GM19455 (cell line): Measurements from ENCODE around the gene TNRC18.

Experiments
- ATAC-seq: cut with Tn5 transposase; IDR thresholded peaks from one replicate; pipeline ENCODE4 v1.9.1; 2021; ENCODE audit not compliant: unreplicated experiment

Gene TNRC18

GRCh38 chr7:5354460-5355232, 69.0 kb downstream of the TNRC18 start:
- ATAC-seq, result no peak

- no peak for ATAC-seq
Measured at GRCh38 chr7:5352440-5353010, 71.1 kb downstream of the TNRC18 start.

- no peak for ATAC-seq
Measured at GRCh38 chr7:5351507-5352265, 71.9 kb downstream of the TNRC18 start.

- no peak for ATAC-seq
Measured at GRCh38 chr7:5350600-5351385, 72.8 kb downstream of the TNRC18 start.

- no peak for ATAC-seq
Measured at GRCh38 chr7:5350174-5350463, 73.5 kb downstream of the TNRC18 start.

GRCh38 chr7:5349437-5350173, 74.0 kb downstream of the TNRC18 start:
- ATAC-seq, result no peak

- ATAC-seq, result no peak
Measured at GRCh38 chr7:5349005-5349380, 74.6 kb downstream of the TNRC18 start.

DNA sequence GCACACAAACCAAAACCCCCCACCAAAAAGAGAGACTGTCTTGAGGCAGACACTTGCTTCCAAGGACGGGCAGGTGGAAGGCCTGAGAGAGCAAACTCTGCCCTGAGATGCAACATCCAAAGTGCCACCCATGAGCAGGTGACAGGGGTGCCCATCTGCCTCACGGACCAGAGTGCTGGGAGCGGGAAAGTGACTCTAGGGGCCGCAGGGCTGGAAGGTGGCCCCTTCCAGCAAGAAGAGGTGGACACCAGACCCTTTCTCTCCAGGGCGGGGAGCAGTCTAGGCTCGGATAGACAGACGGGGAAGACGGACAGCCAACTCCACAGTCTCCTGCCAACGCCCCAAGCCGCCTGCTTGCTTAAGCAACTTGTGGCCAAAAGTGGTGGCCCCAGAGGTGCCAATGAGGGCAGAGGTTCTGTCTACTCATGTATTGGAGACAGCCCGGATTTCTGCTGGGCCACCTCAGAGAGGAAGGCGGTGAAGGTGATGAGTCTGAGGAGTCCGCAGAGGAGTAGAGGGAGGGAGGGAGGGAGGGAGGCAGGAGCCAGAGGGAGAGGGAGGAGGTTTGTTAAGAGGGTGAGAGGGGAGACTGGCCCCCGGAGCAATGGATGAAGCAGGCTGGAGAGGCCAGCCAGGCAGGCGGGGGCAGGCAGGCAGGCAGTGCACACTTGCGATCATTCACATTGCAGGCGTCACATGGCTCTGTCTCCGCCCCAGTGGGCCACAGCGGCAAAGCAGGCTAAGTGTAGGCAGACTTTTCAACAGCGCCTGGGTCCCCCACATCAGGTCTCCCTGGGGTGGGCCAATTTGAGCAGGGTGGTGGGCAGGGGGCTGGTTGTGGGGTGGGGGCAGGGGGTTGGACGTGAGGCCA, 75.3 kb downstream of the TNRC18 start:
- ATAC-seq, result no peak

DNA sequence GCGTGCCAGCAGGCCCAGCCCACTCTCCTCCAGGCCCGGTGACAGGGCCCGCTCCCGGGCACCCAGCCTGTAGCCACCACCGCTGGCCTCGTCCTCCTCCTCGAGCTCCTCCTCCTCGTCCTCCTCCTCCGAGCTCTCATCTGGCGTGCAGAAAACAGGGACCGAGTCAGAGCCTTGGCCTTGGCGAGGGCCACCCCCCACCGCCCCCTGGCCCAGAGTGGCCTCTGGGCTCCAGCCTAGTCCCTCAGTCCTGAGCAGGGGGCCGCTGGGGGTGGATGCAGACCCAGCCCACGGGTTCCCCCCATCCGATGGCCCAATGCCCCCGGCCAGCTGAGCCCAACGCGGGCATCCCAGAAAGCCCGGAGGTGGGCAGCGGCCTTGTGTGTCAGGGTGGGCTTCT, 78.0 kb downstream of the TNRC18 start:
- ATAC-seq, result no peak

- ATAC-seq, result no peak
Measured at GRCh38 chr7:5345171-5345570, 78.5 kb downstream of the TNRC18 start.

- no peak for ATAC-seq
Measured at GRCh38 chr7:5344342-5344741, 79.3 kb downstream of the TNRC18 start.

DNA sequence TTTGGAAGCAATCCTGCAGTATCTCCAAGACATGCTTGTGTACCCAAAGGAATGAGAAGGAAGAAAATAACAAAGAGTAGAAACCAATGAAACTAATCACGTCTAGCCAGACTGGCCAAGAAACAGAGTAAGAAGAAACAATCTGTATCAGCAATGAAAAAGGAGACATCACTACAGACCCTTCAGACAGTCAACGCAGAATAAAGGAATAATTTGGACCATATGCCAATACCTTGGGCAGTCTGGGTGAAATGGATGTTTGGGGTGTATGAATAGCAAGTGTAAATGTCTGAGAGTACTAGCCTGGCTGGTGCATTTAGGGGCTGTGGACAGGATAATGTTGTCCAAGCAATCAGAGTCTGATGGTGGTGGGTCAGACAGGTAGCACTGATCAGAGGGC, 79.8 kb downstream of the TNRC18 start:
- ATAC-seq, result no peak

DNA sequence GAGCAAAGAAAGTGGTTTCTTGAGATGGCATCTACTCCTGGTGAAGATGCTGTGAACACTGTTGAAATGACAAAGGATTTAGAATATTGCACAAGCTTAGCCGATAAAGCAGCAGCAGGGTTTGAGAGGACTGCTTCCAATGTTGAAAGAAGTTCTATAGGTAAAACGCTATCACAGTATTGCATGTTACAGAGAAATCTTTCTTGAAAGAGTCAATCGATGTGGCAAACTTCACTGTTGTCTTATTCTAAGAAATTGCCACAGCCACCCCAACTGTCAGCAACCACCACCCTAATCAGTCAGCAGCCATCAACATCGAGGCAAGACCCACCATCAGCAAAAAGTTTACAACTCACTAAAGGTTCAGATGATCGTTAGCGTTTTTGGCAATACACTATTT, 81.0 kb downstream of the TNRC18 start:
- ATAC-seq, result no peak

- no peak for ATAC-seq
Measured at GRCh38 chr7:5339955-5340354, 83.7 kb downstream of the TNRC18 start.

GRCh38 chr7:5337047-5337446, 86.6 kb downstream of the TNRC18 start:
- no peak for ATAC-seq

GRCh38 chr7:5334671-5335070, 89.0 kb downstream of the TNRC18 start:
- no peak for ATAC-seq

DNA sequence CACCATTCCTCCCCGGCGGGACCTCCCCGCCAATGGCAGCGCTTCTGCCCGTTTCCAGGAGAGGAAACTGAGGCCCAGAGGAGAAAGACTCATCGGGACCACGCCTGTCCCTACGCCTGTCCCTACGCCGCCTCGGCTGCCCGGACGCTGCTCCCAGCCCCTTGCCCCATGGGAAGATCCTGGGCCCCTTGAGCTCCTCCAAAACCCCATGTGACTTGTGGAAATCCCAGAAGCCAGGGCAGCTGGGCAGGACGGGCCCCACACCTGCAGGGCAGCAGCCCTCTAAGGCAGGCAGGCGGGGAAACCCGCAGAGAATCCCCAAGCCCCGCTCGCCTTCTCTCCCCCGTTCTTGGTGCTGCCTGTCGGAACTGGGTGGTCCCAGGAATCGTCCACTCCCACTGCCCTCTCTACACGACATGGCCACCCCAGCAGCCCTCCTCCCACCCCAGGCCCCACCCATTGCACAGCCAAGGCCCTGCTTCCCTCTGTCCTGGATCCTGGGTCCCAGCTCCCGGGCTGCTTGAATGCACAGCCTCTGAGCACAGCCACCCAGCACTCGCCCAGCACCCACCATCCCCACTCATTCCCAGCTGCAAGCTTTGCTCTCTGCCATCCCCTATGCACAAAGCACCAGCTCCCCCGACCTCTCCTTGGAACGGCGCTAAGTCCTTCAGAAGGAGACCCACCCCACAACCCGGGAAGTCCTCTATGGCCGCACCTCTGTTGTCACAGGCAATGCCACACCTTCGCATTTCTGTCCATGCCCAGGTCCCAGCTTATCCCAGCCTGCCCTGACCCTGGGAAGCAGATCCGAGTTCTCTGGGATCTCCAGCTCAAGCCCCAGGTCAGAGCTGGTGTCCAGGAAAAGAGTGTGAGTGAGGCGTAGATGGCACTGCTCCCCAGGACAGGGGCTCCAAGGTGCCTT, 90.3 kb downstream of the TNRC18 start:
- no peak for ATAC-seq

DNA sequence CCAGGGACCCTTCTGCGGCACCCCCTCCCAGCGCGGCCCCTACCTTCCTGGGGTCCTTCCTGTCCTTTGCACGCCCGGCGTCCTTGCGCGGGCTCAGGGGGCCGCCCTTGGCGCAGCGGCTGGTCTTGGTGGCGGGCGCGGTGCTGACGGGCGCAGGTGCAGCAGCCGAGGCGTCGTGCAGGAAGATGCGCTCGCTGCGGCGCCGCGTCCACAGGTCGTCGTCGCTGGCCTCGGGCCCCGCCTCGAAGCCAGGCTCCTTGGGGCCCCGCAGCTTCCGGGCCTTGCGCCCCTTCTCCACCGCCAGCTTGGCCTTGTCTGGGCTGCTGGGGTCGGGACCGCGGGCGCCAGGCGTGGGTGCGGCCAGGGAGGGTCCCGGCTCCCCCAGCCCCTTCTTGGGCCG, 91.1 kb downstream of the TNRC18 start:
- no peak for ATAC-seq

- no peak for ATAC-seq
Measured at GRCh38 chr7:5330288-5330687, 93.3 kb downstream of the TNRC18 start.
